ENCODE results near the gene NEK7.

Gene NEK7

DNA sequence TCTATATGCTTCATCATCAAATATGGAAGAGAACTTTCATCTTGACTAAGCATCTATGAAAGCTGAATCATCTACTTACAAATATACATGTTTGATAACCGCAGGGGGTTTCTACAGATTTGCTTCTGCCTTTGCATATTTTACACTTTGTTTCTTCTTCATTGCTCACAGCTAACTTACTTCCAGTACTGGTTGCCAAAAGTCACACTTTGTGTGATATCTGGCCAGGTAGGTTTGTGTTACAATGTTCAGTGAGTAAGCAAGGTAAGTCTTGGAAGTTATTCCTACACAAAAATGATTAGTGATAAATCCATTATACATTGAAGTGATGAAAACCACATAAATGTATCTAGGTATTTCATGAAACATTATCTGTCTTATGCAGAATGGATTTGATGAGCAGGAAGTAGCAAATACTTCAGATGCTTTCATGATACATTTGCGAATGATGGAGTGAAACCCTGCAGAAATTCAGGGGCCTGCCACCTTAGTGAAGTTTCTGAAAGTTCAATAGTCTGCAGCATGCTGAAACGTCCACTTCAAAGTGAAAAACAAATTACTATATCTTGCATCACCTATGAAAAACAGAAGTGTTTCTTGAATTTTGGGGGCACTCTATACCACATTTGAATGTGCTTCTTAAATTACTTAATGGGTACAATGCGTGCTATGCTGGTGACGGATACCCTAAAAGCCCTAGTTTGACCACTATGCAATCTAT lies 196.3 kb downstream of the NEK7 start:
- Histone ChIP-seq H3K4me3 (ENCODE audit: low read depth in 1 of 2, low read length in 1 of 2) (no peak overlapping the region), H3K4me1 (ENCODE audit: control insufficient read depth in 1 of 2, insufficient read depth in 1 of 2, low read depth in 1 of 2, low read length in 1 of 2) (no peaks in the 10 kb centered on the region), H3K9me3 (no peaks in the 10 kb centered on the region), H3K36me3 (no peaks in the 10 kb centered on the region), H3K27me3 (no peaks in the 10 kb centered on the region), H3K27ac (no peak overlapping the region)
- TF ChIP-seq, protein P1, sequence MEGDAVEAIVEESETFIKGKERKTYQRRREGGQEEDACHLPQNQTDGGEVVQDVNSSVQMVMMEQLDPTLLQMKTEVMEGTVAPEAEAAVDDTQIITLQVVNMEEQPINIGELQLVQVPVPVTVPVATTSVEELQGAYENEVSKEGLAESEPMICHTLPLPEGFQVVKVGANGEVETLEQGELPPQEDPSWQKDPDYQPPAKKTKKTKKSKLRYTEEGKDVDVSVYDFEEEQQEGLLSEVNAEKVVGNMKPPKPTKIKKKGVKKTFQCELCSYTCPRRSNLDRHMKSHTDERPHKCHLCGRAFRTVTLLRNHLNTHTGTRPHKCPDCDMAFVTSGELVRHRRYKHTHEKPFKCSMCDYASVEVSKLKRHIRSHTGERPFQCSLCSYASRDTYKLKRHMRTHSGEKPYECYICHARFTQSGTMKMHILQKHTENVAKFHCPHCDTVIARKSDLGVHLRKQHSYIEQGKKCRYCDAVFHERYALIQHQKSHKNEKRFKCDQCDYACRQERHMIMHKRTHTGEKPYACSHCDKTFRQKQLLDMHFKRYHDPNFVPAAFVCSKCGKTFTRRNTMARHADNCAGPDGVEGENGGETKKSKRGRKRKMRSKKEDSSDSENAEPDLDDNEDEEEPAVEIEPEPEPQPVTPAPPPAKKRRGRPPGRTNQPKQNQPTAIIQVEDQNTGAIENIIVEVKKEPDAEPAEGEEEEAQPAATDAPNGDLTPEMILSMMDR (IDR thresholded peaks at IDR 0.05): no peak

DNA sequence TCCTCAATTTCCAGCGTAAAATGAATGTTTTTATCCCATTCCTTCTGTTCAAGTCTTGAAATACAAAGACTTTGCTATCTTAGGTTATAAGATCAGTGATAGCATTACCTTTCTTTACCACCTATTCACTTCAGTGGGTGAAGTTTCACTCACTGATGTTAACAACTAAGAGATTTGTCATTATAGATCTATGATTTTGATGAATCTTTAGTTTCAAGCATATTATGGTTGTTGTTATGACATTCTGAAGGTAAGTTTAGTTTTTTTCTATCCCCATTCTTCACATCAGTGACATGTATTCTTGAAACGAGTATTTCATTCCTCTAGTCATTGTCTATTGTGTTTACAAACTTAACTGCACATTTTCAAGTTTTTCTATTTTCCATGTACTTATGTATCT lies 201.1 kb downstream of the NEK7 start:
- H3K4me3 ChIP-seq (ENCODE audit: low read depth in 1 of 2, low read length in 1 of 2): no peak overlapping the region
- no peaks in the 10 kb centered on the region for H3K9me3 ChIP-seq
- no peaks in the 10 kb centered on the region for H3K36me3 ChIP-seq
- H3K4me1 ChIP-seq (ENCODE audit: control insufficient read depth in 1 of 2, insufficient read depth in 1 of 2, low read depth in 1 of 2, low read length in 1 of 2): no peaks in the 10 kb centered on the region
- H3K27me3 ChIP-seq: no peaks in the 10 kb centered on the region
- TF ChIP-seq, protein P1 (IDR thresholded peaks at IDR 0.05): no peak
- H3K27ac ChIP-seq: no peak overlapping the region

DNA sequence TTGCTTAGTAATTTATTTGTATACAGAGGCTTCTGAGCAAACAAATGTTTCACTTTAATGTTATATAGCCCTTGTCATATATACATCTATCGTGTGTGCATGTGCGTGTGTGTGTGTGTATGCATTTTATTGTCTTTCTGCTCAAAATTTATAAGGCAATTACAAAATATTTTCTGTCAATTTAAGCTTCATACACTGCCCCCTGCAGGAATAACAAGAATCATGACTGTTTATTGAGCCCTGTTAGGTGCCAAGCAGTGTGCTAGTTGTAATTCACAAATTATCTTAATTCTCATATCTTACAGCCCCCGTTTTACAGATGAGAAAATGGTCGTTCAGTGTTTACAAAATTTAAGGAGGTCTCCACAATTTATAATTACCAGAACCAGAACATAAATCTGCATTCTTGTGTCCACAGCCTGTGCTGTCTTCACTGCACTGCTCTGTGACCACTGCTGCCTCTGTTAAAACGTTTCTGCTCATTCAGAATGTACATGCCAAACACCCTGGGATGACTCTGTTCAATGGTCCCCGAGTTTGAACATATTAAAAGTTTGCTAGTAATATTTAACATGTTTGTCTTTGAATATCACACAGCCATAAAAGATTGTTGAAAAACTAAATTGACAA lies 202.3 kb downstream of the NEK7 start:
- Histone ChIP-seq H3K27me3 (no peaks in the 10 kb centered on the region), H3K36me3 (no peaks in the 10 kb centered on the region), H3K4me1 (ENCODE audit: control insufficient read depth in 1 of 2, insufficient read depth in 1 of 2, low read depth in 1 of 2, low read length in 1 of 2) (no peaks in the 10 kb centered on the region), H3K27ac (no peak overlapping the region), H3K9me3 (no peaks in the 10 kb centered on the region), H3K4me3 (ENCODE audit: low read depth in 1 of 2, low read length in 1 of 2) (no peak overlapping the region)
- TF ChIP-seq, protein P1 (IDR thresholded peaks at IDR 0.05): no peak

DNA sequence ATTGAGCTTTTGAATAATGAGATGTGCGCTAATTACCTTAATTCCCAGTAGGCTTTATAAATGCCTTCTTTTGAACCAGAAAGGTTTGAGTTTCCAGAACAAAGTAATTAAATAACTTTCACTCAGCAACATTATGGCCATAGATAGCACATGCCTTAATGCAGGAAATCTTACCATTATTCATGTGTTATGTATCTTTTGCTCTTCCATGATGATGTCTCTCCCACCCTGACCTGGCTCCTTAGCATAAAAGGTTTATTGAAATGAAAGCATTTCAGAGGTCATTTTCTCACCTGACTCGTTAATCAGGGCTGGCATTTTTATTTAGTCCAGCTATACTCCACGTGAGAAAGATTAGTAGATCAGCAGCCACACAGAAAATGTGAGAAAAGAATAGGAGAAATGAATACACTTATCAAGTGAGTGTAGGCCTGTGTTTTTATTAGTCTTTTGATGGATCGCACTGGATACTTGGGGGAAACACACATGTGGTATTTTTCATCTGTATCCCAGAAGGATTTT lies 203.5 kb downstream of the NEK7 start:
- Histone ChIP-seq H3K27me3 (no peaks in the 10 kb centered on the region), H3K4me1 (ENCODE audit: control insufficient read depth in 1 of 2, insufficient read depth in 1 of 2, low read depth in 1 of 2, low read length in 1 of 2) (no peaks in the 10 kb centered on the region), H3K36me3 (no peaks in the 10 kb centered on the region), H3K27ac (no peak overlapping the region), H3K4me3 (ENCODE audit: low read depth in 1 of 2, low read length in 1 of 2) (no peak overlapping the region), H3K9me3 (no peaks in the 10 kb centered on the region)
- TF ChIP-seq, protein P1 (IDR thresholded peaks at IDR 0.05): no peak

DNA sequence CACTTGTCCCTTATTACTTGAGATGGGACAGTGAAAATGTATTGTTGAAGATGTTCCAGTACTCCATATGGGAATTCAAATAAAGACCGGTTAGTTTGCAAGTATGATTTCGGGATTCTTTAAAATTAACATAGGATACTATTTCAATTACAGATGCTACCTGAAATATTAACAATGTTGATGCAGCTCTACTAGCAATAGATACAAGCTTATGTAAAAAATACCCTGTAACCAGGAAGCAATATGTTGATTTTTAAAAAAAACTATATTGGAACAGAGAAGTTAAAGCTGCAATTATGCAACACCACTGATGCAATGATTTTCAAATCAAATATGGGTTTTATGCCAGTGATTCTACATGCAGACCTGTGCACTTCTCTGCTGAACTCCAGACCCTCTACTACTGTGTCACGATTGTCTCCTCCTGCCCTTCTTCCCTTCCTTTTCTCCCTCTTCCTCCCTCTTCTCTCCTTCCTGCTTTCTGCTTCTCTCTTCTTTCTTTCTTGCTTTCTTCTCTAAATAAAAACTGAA lies 204.5 kb downstream of the NEK7 start:
- H3K27ac ChIP-seq: no peak overlapping the region
- no peak overlapping the region for H3K4me3 ChIP-seq (ENCODE audit: low read depth in 1 of 2, low read length in 1 of 2)
- H3K27me3 ChIP-seq: no peaks in the 10 kb centered on the region
- H3K9me3 ChIP-seq: no peaks in the 10 kb centered on the region
- no peaks in the 10 kb centered on the region for H3K36me3 ChIP-seq
- TF ChIP-seq, protein P1 (IDR thresholded peaks at IDR 0.05): no peak
- no peaks in the 10 kb centered on the region for H3K4me1 ChIP-seq (ENCODE audit: control insufficient read depth in 1 of 2, insufficient read depth in 1 of 2, low read depth in 1 of 2, low read length in 1 of 2)
